GM12891 (cell line): ENCODE data around the gene LIMA1.

Experiments
- POLR2A ChIP-seq: IDR thresholded peaks from 2 replicates; pipeline ENCODE4 v1.6.1; 2011; ENCODE audit warnings: low read depth, low read length, control low read depth
- POLR2AphosphoS5 ChIP-seq: IDR thresholded peaks from 2 replicates; pipeline ENCODE4 v1.6.1; 2011; ENCODE audit warnings: low read depth, low read length, control low read depth
- TAF1 ChIP-seq: IDR thresholded peaks from 2 replicates; pipeline ENCODE4 v1.6.1; 2011; ENCODE audit warnings: low read depth, low read length, control low read depth

GRCh38 chr12:50239355-50239891 lies 43.9 kb downstream of the LIMA1 start:
- no peak for TF ChIP-seq POLR2AphosphoS5
- no peak for TF ChIP-seq TAF1
- TF ChIP-seq POLR2A, result no peak
